NCI-H82 treated with DMSO at 0.1 percent for 48 hours (cell line): Measurements from ENCODE around the gene MCF2L.

ENCODE experiments used
- DNase-seq: peaks from one replicate; lab custom pipeline; 2025; ENCODE audit not compliant: unreplicated experiment; lab: John Stamatoyannopoulos, UW

MCF2L gene

GRCh38 chr13:112980434-112980833 lies 11.4 kb downstream of the MCF2L start:
- no peak for DNase-seq

GRCh38 chr13:112981451-112981850 lies 12.4 kb downstream of the MCF2L start:
- no peak for DNase-seq

DNA sequence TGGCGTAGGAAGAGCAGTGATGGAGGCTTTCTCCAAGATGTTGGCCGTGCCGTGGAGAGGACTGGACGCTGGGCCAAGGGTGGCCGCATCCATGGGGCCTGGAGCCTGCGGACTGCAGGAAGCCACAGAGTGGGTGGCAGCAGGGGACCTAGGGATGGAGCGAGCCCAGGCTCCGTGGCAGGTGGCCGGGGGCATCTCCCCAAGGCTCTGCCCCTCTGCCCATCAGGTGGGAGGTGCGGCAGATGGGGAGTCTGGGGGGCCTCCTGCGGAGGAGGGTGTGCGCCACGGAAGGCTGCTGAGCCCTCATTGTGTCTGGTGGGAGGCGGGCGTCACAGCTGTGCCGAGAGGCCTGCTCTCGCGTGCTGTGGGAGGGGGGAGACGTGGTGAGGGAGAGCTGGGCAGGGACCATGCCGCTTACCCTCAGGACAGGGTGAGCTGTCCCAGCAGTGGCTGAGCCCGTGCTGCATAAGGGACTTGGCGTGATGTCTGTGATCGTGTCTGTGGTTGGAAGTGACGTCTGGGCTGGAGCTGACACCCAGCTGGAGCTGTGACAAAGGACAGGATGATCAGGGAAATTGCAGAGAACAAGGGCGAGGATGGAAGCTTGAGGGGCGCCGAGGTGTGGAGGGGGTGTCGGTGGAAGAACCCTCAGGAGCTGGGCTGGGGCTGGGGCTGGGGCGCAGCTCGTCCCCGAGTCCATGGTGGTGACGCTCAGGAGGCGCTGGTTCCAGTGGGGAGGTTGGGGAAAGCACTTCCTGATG lies 13.4 kb downstream of the MCF2L start:
- DNase-seq, result no peak

- no peak for DNase-seq
These were observed 14.0 kb downstream of the MCF2L start for GRCh38 chr13:112983042-112983305.

GRCh38 chr13:112983428-112984196 lies 14.6 kb downstream of the MCF2L start:
- no peak for DNase-seq

- DNase-seq, result no peak
These were observed 15.5 kb downstream of the MCF2L start for GRCh38 chr13:112984501-112984900.

GRCh38 chr13:112984954-112985802 lies 16.2 kb downstream of the MCF2L start:
- no peak for DNase-seq

- DNase-seq, result no peak
These were observed 16.9 kb downstream of the MCF2L start for GRCh38 chr13:112985803-112986408.

GRCh38 chr13:112986470-112986869 lies 17.5 kb downstream of the MCF2L start:
- no peak for DNase-seq

DNA sequence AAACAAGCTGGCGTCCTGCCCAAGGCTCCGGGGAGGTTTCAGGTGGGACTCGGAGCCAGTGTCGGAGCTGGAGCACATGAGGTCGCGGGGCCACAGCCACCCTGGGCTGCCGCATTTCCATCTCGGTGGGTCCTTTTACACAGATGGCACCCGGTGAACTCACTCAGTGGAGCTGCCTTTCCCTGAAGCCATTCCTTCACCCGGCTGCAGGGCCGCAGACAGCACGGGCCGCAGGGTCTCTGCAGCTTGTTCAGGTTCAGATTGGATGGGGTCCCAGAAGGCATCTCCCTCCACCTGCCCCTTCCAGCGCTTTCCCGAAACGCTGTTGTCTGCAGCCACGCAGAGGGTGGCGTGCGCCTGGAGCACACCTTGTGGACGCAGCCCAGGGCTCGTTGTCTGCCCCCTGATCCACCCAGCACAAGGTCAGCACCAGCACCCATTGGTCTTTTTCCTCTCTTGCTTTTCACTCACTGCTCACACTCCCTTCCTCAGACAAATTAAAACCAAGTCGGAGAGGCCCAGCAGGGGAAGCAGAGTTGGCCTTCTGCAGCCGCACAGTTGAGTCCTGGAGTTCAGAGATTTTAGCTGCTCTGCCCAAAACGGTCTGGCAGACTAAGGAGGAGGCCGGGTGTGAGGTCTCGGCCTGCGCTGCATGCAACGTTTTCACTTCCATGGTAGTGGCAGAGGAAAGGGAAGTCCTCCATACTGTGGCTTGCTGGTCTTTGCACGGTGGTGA lies 18.1 kb downstream of the MCF2L start:
- DNase-seq, result no peak

DNA sequence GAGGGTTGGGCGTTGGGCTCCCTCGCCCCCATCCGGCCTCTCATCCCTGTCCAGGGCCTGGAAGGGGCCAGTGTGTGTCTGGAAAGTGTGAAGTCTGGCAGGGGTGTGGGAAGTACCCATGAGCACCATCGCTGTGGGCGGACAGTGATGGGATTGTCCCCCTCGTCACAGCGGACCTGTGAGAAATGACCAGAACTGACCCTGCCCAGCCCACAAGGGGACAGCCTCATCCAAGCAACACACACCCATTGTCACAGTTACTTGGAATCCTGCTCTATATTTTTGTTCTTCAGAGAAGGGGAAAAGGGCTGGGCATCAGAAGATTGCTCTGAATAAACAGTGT lies 18.6 kb downstream of the MCF2L start:
- DNase-seq, result no peak

GRCh38 chr13:112990783-112991182 lies 21.8 kb downstream of the MCF2L start:
- no peak for DNase-seq

GRCh38 chr13:112991609-112992008 lies 22.6 kb downstream of the MCF2L start:
- DNase-seq, result no peak

DNA sequence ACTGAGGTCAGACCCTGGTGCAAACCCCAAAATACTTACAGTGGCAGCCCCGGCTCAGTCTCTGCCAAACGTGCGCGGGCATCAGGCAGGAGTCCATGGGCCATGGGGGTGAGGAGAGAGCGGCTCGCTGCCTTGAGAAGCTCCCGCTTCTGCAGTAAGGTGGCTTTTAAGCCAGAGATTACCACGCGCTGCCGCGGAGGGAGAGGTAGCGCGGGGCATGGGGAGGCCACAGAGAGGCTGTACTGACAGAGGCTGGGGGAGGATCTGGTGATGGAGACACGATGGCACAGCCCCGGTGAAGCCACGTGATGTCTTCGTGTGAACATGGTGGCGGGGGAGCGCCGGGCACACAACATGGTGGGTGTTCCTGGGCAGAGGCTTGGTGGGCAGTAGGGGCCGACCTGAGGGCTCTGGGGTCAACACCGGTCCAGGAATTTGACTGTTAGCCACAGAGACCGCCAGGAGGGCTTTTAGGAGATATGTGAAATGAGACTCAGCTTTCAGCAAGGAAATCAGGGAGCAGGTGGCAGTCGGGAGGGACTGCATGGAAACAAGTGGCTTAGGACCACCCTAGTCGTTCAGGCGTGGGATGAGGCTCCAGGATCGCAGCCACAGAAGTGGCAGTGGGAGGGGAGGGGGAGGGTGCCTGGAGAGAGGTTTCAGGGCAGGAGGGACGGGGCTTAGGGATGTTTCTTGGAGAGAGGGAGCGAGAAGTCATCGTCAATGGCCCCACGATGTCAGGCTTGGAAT lies 24.1 kb downstream of the MCF2L start:
- no peak for DNase-seq

- no peak for DNase-seq
These were observed 25.2 kb downstream of the MCF2L start for GRCh38 chr13:112994084-112994780.

DNA sequence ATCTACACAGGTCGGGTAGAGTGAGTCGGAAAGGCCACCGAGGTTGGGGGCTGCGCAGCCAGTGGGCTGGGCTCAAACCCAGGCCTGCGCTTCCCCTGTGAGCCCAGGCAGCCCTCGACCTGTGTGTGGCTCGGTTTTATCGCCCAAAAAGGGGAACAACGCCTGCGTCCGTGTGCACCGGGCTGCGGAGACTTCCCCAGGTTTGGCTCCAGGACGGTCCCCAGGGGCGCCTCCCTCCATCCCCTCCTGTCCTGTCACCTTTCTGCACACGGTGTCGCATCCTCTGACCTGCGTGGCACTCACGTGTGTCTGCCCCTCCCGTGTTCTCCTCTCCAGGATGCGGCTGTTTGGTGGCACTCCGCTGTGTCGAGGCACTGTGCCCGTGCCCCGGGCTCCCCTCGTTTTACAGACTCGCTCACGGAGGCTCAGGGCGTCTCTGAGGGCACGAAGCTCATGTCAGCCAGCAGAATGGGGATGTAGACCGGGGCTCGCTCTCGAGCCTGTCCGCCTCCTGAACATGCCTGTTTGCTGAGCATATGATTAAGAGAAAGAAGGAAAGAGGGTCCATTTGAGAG lies 25.9 kb downstream of the MCF2L start:
- DNase-seq, result no peak

DNA sequence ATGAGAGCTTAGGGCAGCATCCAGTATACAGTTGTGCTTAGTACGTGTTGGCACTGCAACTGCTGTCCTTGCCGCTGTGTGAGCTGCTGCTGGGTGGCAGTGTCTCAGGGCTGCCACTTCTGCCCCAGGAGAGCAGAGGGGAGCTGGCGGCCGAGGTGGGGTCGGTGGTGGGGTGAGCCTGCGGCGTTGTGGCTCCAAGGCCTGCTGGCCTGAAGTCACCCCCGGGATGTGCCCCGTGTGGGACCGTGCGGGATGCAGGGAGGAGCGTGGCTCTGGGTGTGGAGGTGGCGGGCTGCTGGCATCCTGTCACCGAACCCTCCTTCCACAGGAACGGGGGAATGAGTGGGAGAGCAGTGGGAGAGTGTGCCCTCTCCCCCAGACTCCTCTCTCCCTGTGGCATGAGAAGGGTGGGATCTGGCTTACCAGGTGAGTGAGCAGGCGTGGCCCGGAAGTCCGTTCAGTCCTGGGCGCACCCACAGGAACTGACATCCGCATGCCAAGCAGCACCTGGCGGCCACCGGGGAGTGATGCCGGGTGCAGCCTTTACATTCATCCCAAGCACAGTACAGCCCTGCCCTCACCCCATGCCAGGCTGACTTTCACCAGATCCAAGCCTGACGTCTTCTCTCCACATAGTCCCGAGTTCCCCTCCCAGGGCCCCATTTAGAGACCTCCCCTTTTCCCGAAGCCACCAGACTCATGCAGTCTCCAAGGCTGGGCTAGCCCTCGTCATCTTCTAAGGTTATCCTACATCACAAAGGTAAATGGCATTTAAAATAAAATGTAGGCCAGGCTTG lies 26.6 kb downstream of the MCF2L start:
- DNase-seq, result no peak

GRCh38 chr13:112996671-112997091 lies 27.7 kb downstream of the MCF2L start:
- no peak for DNase-seq
